Stimulated activated CD8-positive, alpha-beta memory T cell treated with anti-CD3 and anti-CD28 coated beads, Interleukin-15, amount 100 ng/mL, for 4 hours (primary cell): ENCODE data around the gene DPYD.

ENCODE experiments used
- DNase-seq, 2 donors: peaks; one replicate each; pipeline ENCODE4 v3.0.0-alpha.2; 2020; ENCODE audit warnings: low read depth in 2 of 2

DPYD gene

GRCh38 chr1:97433824-97434177 is 487.0 kb downstream of the DPYD start:
- no peak for DNase-seq

- DNase-seq, result no peak
Observed at GRCh38 chr1:97433094-97433823, 487.6 kb downstream of the DPYD start.

GRCh38 chr1:97427371-97427770 is 493.5 kb downstream of the DPYD start:
- no peak for DNase-seq

- no peak for DNase-seq
Observed at GRCh38 chr1:97424209-97424608, 496.6 kb downstream of the DPYD start.

GRCh38 chr1:97423403-97423802 is 497.4 kb downstream of the DPYD start:
- no peak for DNase-seq

- no peak for DNase-seq
Observed at GRCh38 chr1:97417661-97418060, 503.2 kb downstream of the DPYD start.

GRCh38 chr1:97414682-97415312 is 506.0 kb downstream of the DPYD start:
- DNase-seq, result no peak

GRCh38 chr1:97412737-97413136 is 508.1 kb downstream of the DPYD start:
- DNase-seq, result no peak

GRCh38 chr1:97412166-97412565 is 508.7 kb downstream of the DPYD start:
- DNase-seq, result no peak

GRCh38 chr1:97396463-97396862 is 524.4 kb downstream of the DPYD start:
- DNase-seq, result no peak

- no peak for DNase-seq
Observed at GRCh38 chr1:97392701-97393100, 528.1 kb downstream of the DPYD start.

- no peak for DNase-seq
Observed at GRCh38 chr1:97385536-97386277, 535.1 kb downstream of the DPYD start.

- no peak for DNase-seq
Observed at GRCh38 chr1:97384294-97384968, 536.4 kb downstream of the DPYD start.

GRCh38 chr1:97383797-97384196 is 537.0 kb downstream of the DPYD start:
- DNase-seq, result no peak

- DNase-seq, result no peak
Observed at GRCh38 chr1:97382206-97382605, 538.6 kb downstream of the DPYD start.

- no peak for DNase-seq
Observed at GRCh38 chr1:97379387-97380075, 541.3 kb downstream of the DPYD start.

GRCh38 chr1:97378596-97378995 is 542.2 kb downstream of the DPYD start:
- DNase-seq, result no peak

- no peak for DNase-seq
Observed at GRCh38 chr1:97377432-97378034, 543.3 kb downstream of the DPYD start.

GRCh38 chr1:97373000-97373399 is 547.8 kb downstream of the DPYD start:
- DNase-seq, result no peak

GRCh38 chr1:97372531-97372930 is 548.3 kb downstream of the DPYD start:
- DNase-seq, result no peak

GRCh38 chr1:97368296-97368695 is 552.5 kb downstream of the DPYD start:
- DNase-seq, result no peak
